HepG2 (cell line): ENCODE results near the gene DDC. TPM values are rescaled to one million over a fixed set of nuclear protein-coding genes. Genes with fewer than 3 reads are reported as not detected.

Experiments used
- BCL6 ChIP-seq: IDR thresholded peaks from 2 replicates; pipeline ENCODE4 v1.6.1; 2016; ENCODE audit warnings: missing genetic modification reagents, missing compliant biosample characterization
- DNMT3B ChIP-seq: conservative IDR thresholded peaks from 2 replicates; pipeline ENCODE4 v1.6.1; 2016; ENCODE audit warnings: missing biosample characterization, control low read depth
- EEA1 ChIP-seq: sonication (generic); formaldehyde crosslinking; IDR thresholded peaks from 2 replicates; pipeline ENCODE4 v1.5.1; 2020; ENCODE audit warnings: mild to moderate bottlenecking, missing genetic modification reagents, borderline replicate concordance
- GTF2F1 ChIP-seq: fragments of 150-350 bp; IDR thresholded peaks from 2 replicates; pipeline ENCODE4 v1.6.1; 2014; ENCODE audit warnings: low read length
- HNF4G ChIP-seq, 2 experiments: sonication (generic) in 1 of 2; formaldehyde crosslinking in 1 of 2; IDR thresholded peaks; 2 replicates each; pipeline versions ENCODE4 v1.4.0 to v1.6.1; 2011 to 2020; ENCODE audit warnings: borderline replicate concordance in 2 of 2, low read depth in 2 of 2, mild to moderate bottlenecking in 2 of 2, low read length in 1 of 2, missing genetic modification reagents in 1 of 2, moderate library complexity in 1 of 2
- HOXD1 ChIP-seq: sonication (generic); formaldehyde crosslinking; IDR thresholded peaks from 2 replicates; pipeline ENCODE4 v1.5.0; 2020; ENCODE audit warnings: missing genetic modification reagents
- MBNL3 ChIP-seq: fragments of 250-450 bp; sonication (Bioruptor Pico); conservative IDR thresholded peaks from 2 replicates; pipeline ENCODE4 v1.8.0; 2022; ENCODE audit warnings: mild to moderate bottlenecking, inconsistent platforms
- MEIS2 ChIP-seq: sonication (generic); formaldehyde crosslinking; IDR thresholded peaks from 2 replicates; pipeline ENCODE4 v1.9.0; 2021; ENCODE audit warnings: mild to moderate bottlenecking, missing genetic modification reagents
- PHF5A ChIP-seq: IDR thresholded peaks from one replicate; pipeline ENCODE4 v1.6.1; 2018; ENCODE audit warnings: low read depth, missing genetic modification reagents; ENCODE audit not compliant: unreplicated experiment
- PLRG1 ChIP-seq: fragments of 450-650 bp; conservative IDR thresholded peaks from 2 replicates; pipeline ENCODE4 v1.6.1; 2016
- SP5 ChIP-seq: IDR thresholded peaks from 2 replicates; pipeline ENCODE4 v1.6.1; 2016; ENCODE audit warnings: low read depth, borderline replicate concordance
- SPEN ChIP-seq: sonication (generic); formaldehyde crosslinking; IDR thresholded peaks from 2 replicates; pipeline ENCODE4 v1.5.1; 2020; ENCODE audit warnings: low read depth, mild to moderate bottlenecking, missing genetic modification reagents
- TMF1 ChIP-seq: sonication (generic); formaldehyde crosslinking; IDR thresholded peaks from 2 replicates; pipeline ENCODE4 v1.8.1; 2022; ENCODE audit warnings: low read depth, missing genetic modification reagents
- ZC3H13 ChIP-seq: sonication (generic); formaldehyde crosslinking; IDR thresholded peaks from 2 replicates; pipeline ENCODE4 v1.8.1; 2023; ENCODE audit warnings: mild to moderate bottlenecking, missing genetic modification reagents, moderate library complexity
- ZNF138 ChIP-seq: sonication (generic); formaldehyde crosslinking; IDR thresholded peaks from 2 replicates; pipeline ENCODE4 v1.5.0; 2020; ENCODE audit warnings: mild to moderate bottlenecking, low read depth, missing genetic modification reagents
- ZNF230 ChIP-seq: sonication (generic); formaldehyde crosslinking; IDR thresholded peaks from 2 replicates; pipeline ENCODE4 v1.4.0; 2020; ENCODE audit warnings: mild to moderate bottlenecking, missing genetic modification reagents
- ZNF33A ChIP-seq: sonication (generic); formaldehyde crosslinking; IDR thresholded peaks from 2 replicates; pipeline ENCODE4 v1.5.1; 2020; ENCODE audit warnings: missing genetic modification reagents, mild to moderate bottlenecking, moderate library complexity, borderline replicate concordance
- ZNF350 ChIP-seq: sonication (generic); formaldehyde crosslinking; IDR thresholded peaks from 2 replicates; pipeline ENCODE4 v1.4.0; 2020; ENCODE audit warnings: mild to moderate bottlenecking, low read depth, missing genetic modification reagents, borderline replicate concordance
- ZNF552 ChIP-seq: sonication (generic); formaldehyde crosslinking; IDR thresholded peaks from 2 replicates; pipeline ENCODE4 v1.9.0; 2022; ENCODE audit warnings: missing genetic modification reagents, mild to moderate bottlenecking, borderline replicate concordance
- ZNF577 ChIP-seq: sonication (generic); formaldehyde crosslinking; IDR thresholded peaks from 2 replicates; pipeline ENCODE4 v1.4.0; 2020; ENCODE audit warnings: mild to moderate bottlenecking, low read depth, missing genetic modification reagents, borderline replicate concordance
- ZNF605 ChIP-seq: sonication (generic); formaldehyde crosslinking; IDR thresholded peaks from 2 replicates; pipeline ENCODE4 v1.8.0; 2022; ENCODE audit warnings: mild to moderate bottlenecking, missing genetic modification reagents
- ZNF639 ChIP-seq: conservative IDR thresholded peaks from 2 replicates; pipeline ENCODE4 v1.6.1; 2018; ENCODE audit warnings: missing genetic modification reagents
- ZNF670 ChIP-seq: sonication (generic); formaldehyde crosslinking; IDR thresholded peaks from 2 replicates; pipeline ENCODE4 v1.8.0; 2022; ENCODE audit warnings: mild to moderate bottlenecking, missing genetic modification reagents, borderline replicate concordance
- ZNF672 ChIP-seq: sonication (generic); formaldehyde crosslinking; IDR thresholded peaks from 2 replicates; pipeline ENCODE4 v1.8.1; 2022; ENCODE audit warnings: missing genetic modification reagents
- ZNF775 ChIP-seq: sonication (generic); formaldehyde crosslinking; IDR thresholded peaks from 2 replicates; pipeline ENCODE4 v1.4.0; 2020; ENCODE audit warnings: missing genetic modification reagents, mild to moderate bottlenecking, moderate library complexity, borderline replicate concordance
- ZNF790 ChIP-seq: sonication (generic); formaldehyde crosslinking; IDR thresholded peaks from 2 replicates; pipeline ENCODE4 v1.8.0; 2022; ENCODE audit warnings: missing genetic modification reagents, mild to moderate bottlenecking, borderline replicate concordance
- polyA plus RNA-seq, 8 experiments: library from polyadenylated mRNA; depleted of rRNA in 3 of 8; stranded (reverse) in 7 of 8; unstranded in 1 of 8; fragments of >200 nt; fragmentation: Illumina TruSeq in 4 of 8; extraction: Trizol in 4 of 8; gene quantifications; 2 replicates each; pipeline versions ENCODE4 v1.2.1 to v1.2.3, GENCODE V29; 2011 to 2016; ENCODE audit warnings: low read depth in 4 of 8, missing spikeins in 1 of 8, mixed read lengths in 1 of 8; ENCODE audit not compliant: insufficient read depth in 1 of 8
- total RNA-seq, 5 experiments: library from RNA; depleted of rRNA; stranded (reverse); fragments of >200 nt; fragmentation: Illumina TruSeq; extraction: Trizol; gene quantifications; 2 replicates each; pipeline ENCODE4 v1.2.3, GENCODE V29; 2016; ENCODE audit warnings: low read depth in 1 of 5
- TF ChIP-seq, protein P1 (sequence below): sonication (generic); formaldehyde crosslinking; IDR thresholded peaks from 2 replicates; pipeline ENCODE4 v1.4.0; 2020; ENCODE audit warnings: missing genetic modification reagents

Gene DDC
- total and polyA plus RNA-seq, 2 of the 13 experiments (the other 11 are each of a cell fraction or from before 2014, with no cell fraction given): 11.7 to 93.3 TPM

- no peak for TF ChIP-seq DNMT3B (CRISPR knock-in tag)
- TF ChIP-seq SP5 (CRISPR knock-in tag): peak; percentile 36; the same call in 1 of the 2 replicates
- TF ChIP-seq ZNF775 (CRISPR knock-in tag): no peak
- no peak for TF ChIP-seq HNF4G (IDR thresholded peaks at IDR 0.05; ENCODE audit: borderline replicate concordance, low read depth, low read length)
- no peak for TF ChIP-seq HNF4G (CRISPR knock-in tag; IDR thresholded peaks at IDR 0.05; ENCODE audit: borderline replicate concordance, low read depth)
- TF ChIP-seq HOXD1 (CRISPR knock-in tag): peak; percentile 58; the same call in 1 of the 2 replicates
- TF ChIP-seq ZNF350 (CRISPR knock-in tag): peak; percentile 44; the same call in 1 of the 2 replicates
- TF ChIP-seq ZNF790: no peak
- no peak for TF ChIP-seq ZNF670 (CRISPR knock-in tag)
- no peak for TF ChIP-seq MBNL3 (CRISPR knock-in tag)
- peak; percentile 88 for TF ChIP-seq TMF1 (CRISPR knock-in tag)
- TF ChIP-seq ZNF552 (CRISPR knock-in tag): 0 out of 2 replicates have a peak, but pooled peaks have one; percentile 63
- no peak for TF ChIP-seq ZNF230 (CRISPR knock-in tag)
- TF ChIP-seq BCL6 (CRISPR knock-in tag): peak; percentile 31; the same call in 1 of the 2 replicates
- no peak for TF ChIP-seq PHF5A (CRISPR knock-in tag)
- TF ChIP-seq EEA1: peak; percentile 82; the same call in 1 of the 2 replicates
- no peak for TF ChIP-seq GTF2F1
- 0 out of 2 replicates have a peak, but pooled peaks have one; percentile 33 for TF ChIP-seq ZC3H13 (CRISPR knock-in tag)
- TF ChIP-seq ZNF33A (CRISPR knock-in tag): no peak
- peak; percentile 99 for TF ChIP-seq SPEN (CRISPR knock-in tag)
- TF ChIP-seq ZNF605 (CRISPR knock-in tag): no peak; the same call in none of the 2 replicates
- TF ChIP-seq PLRG1: no peak
- no peak; the same call in none of the 2 replicates for TF ChIP-seq ZNF639 (CRISPR knock-in tag)
- TF ChIP-seq ZNF577: no peak
- TF ChIP-seq MEIS2 (CRISPR knock-in tag): peak; percentile 45; the same call in 1 of the 2 replicates
- TF ChIP-seq ZNF138 (CRISPR knock-in tag): no peak
- TF ChIP-seq ZNF672 (CRISPR knock-in tag): no peak
- TF ChIP-seq, protein P1, sequence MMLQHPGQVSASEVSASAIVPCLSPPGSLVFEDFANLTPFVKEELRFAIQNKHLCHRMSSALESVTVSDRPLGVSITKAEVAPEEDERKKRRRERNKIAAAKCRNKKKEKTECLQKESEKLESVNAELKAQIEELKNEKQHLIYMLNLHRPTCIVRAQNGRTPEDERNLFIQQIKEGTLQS: peak; percentile 64
These were observed 115.2 kb downstream of the DDC start, which contains the start of gene FIGNL1 (continued) for GRCh38 chr7:50449881-50450589.
